GM12892 (cell line): ENCODE results near the gene ANKH.

Experiments
- POLR2AphosphoS5 ChIP-seq: IDR thresholded peaks from 2 replicates; pipeline ENCODE4 v1.6.1; 2011; ENCODE audit warnings: low read depth, low read length, control low read depth
- TAF1 ChIP-seq: IDR thresholded peaks from 2 replicates; pipeline ENCODE4 v1.6.1; 2011; ENCODE audit warnings: low read depth, mild to moderate bottlenecking, control low read depth, low read length, borderline replicate concordance

DNA sequence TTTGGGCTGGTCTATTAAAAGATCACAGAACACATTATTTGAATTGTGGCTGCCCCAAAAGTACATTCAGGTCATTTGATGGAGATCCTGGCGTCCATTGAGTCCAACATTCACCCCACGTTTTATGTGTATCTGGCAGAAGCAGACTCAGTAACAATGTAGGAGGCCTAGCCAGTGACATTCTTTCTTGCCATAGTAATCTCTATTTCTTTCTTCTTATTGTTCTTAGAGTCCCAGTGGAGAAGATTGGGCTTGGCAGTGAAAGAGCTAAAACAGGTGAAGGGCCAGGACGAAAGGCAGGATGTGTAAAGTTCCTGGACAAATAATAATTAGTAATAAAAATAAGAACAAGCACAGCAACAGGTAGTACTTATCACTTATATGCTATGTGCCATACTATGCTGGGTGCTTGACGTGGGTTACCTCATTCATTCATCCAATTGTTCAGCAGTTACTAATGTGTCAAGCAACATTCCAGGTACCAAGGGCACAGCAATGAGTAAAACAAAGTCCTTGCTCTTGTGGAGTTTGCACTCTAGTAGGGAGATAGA, 12.6 kb upstream of the ANKH start:
- TF ChIP-seq POLR2AphosphoS5 (no peak), TAF1 (no peak)
